ENCODE data around the gene CLEC2L. TPM values are rescaled to one million over a fixed set of nuclear protein-coding genes. Genes with fewer than 3 reads are reported as not detected.

The CLEC2L gene
- polyA plus RNA-seq, 4 donors: 0.85 to 3.0 (median 1.9) TPM

Other genes starting within 250 kb of the CLEC2L start
- 10 to 100 TPM; 12.4 to 25.0 (median 22.2) TPM for gene FMC1, start 182.3 kb upstream of the CLEC2L start, polyA plus RNA-seq (ENCODE audit: insufficient read length in 4 of 4)
- 100 to 1,000 TPM; 113 to 158 (median 144) TPM for gene LUC7L2, start 163.8 kb upstream of the CLEC2L start, polyA plus RNA-seq (ENCODE audit: insufficient read length in 4 of 4)
- gene KLRG2, start 40.0 kb upstream of the CLEC2L start, polyA plus RNA-seq (ENCODE audit: insufficient read length in 4 of 4): 1 to 10 TPM in 1 of 4 donors, under 1 TPM in 3; 0.12 to 1.6 (median 0.81) TPM

Measured in left renal pelvis (tissue), 4 donors.